Hepatocyte (in vitro differentiated cells): ENCODE data around the gene PCDH9.

ENCODE experiments used
- EZH2 ChIP-seq: fragments of 200-600 bp; sonication (generic); IDR thresholded peaks from 2 replicates; pipeline ENCODE4 v1.6.1; 2016; ENCODE audit warnings: antibody characterized with exemption, mild to moderate bottlenecking, borderline replicate concordance
- TF ChIP-seq, protein P1 (sequence below): fragments of 200-600 bp; sonication (generic); IDR thresholded peaks from 2 replicates; pipeline ENCODE4 v1.5.1; 2016; ENCODE audit warnings: antibody characterized with exemption, mild to moderate bottlenecking; ENCODE audit not compliant: poor library complexity

- TF ChIP-seq, protein P1, sequence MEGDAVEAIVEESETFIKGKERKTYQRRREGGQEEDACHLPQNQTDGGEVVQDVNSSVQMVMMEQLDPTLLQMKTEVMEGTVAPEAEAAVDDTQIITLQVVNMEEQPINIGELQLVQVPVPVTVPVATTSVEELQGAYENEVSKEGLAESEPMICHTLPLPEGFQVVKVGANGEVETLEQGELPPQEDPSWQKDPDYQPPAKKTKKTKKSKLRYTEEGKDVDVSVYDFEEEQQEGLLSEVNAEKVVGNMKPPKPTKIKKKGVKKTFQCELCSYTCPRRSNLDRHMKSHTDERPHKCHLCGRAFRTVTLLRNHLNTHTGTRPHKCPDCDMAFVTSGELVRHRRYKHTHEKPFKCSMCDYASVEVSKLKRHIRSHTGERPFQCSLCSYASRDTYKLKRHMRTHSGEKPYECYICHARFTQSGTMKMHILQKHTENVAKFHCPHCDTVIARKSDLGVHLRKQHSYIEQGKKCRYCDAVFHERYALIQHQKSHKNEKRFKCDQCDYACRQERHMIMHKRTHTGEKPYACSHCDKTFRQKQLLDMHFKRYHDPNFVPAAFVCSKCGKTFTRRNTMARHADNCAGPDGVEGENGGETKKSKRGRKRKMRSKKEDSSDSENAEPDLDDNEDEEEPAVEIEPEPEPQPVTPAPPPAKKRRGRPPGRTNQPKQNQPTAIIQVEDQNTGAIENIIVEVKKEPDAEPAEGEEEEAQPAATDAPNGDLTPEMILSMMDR = no peak
- TF ChIP-seq EZH2 = no peak
Measured at GRCh38 chr13:67134417-67135129, 95.6 kb downstream of the PCDH9 start.
